ENCODE measurements around the gene DNAJC25. TPM values are rescaled to one million over a fixed set of nuclear protein-coding genes. Genes with fewer than 3 reads are reported as not detected.

The DNAJC25 gene
- total RNA-seq, 1 experiment from 2014 or later: 6.0 TPM

- DNase-seq (ENCODE audit: low read depth): no peak
These were observed 3.7 kb upstream of the DNAJC25 start for GRCh38 chr9:111627260-111627963.

- DNase-seq (ENCODE audit: low read depth): no peak
These were observed 2.7 kb upstream of the DNAJC25 start for GRCh38 chr9:111628411-111628810.

- DNase-seq (ENCODE audit: low read depth): no peak
These were observed 761 bp upstream of the DNAJC25 start for GRCh38 chr9:111630182-111630963.

- DNase-seq (ENCODE audit: low read depth): no peak
These were observed 245 bp upstream of the DNAJC25 start for GRCh38 chr9:111630964-111631213.

GRCh38 chr9:111632060-111632459, 926 bp downstream of the DNAJC25 start:
- no peak for DNase-seq (ENCODE audit: low read depth)

- DNase-seq (ENCODE audit: low read depth): no peak
These were observed 1.7 kb downstream of the DNAJC25 start for GRCh38 chr9:111632695-111633388.

DNA sequence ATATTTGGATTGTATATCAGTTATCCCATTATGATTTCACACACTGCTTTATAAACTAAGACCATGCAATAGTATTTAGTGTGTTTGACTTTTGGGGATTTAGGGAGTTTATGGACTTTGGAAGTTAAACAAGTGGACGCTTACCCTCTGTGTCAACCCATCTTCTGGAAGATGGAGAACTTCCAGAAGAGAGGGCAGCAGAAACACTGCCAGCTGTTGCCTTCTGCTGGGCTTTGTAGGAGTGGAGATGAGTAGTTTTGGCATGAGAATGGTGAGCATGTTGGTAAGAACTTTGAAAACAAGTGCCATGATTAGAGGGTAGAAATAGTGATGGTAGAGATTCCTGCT, 2.2 kb downstream of the DNAJC25 start:
- DNase-seq (ENCODE audit: low read depth): no peak

GRCh38 chr9:111634860-111635259, 3.7 kb downstream of the DNAJC25 start:
- no peak for DNase-seq (ENCODE audit: low read depth)

DNA sequence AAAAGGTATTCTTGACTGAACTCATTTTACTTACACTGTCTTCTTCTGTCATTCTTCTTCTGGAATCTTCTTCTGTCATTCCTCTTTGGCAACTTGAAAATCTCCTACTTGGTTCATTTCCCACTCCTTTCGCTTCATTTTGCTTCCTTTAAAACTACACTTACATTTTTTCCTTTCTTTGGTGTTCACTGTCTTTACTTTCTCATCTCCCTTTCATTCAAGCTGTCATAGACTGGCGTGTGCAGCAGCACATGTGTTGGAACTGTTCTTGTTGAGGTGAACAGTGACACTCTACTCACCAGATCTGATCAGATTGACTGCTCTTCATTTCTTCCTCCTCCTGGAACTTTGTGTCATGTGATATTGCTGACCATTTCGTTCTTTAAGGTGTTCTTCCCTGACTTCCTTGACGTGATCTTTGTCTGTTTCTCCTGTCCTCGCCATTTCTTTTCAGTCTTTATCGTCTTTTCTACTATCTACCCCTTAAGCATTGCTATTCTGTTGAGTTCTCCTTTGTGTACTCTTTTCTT, 6.4 kb downstream of the DNAJC25 start:
- no peak for DNase-seq (ENCODE audit: low read depth)

DNA sequence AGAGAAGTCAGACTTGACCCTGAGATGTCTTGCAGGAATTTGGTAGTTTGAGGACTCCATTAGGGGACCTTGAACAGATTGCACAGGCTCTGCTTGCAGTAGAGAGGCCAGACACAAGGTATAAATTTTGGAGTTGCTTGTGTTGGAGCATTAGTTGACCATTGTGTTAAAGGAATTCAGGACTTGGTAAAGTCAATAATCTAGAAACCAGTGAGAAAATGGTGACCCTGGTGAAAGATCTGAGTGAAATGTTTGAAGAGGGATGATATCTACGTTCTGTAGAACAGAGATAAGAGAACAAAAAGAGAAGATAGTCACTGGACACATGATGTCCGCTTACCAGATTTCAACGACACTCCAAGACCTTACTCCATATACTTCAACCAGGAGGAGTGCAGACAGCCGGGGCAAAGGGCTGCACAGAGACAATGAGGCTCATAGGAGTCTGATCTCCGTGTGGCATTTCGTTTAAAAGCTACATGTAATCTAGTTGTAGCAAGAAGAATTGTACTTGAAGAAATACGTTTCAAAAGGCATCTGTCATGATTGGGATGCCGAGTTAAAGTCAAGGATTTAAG, 13.2 kb downstream of the DNAJC25 start:
- no peak for DNase-seq (ENCODE audit: low read depth)

DNA sequence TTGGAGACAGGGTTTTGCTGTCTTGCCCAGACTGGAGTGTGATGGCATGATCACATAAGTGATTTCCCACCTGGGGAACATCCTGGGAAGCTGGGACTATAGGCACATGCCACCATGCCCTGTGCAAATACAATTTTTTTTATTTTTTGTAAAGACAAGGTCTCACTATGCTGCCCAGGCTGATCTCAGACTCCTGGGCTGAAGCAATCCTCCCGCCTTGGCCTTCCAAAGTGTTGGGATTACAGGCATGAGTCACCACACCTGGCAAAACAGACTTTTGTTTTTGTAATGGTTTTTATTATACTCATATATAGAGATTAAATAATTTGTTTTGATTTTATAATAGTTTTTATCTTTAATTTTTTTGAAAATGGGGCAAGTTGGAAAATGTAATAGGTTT, 14.7 kb downstream of the DNAJC25 start:
- DNase-seq (ENCODE audit: low read depth): no peak

DNA sequence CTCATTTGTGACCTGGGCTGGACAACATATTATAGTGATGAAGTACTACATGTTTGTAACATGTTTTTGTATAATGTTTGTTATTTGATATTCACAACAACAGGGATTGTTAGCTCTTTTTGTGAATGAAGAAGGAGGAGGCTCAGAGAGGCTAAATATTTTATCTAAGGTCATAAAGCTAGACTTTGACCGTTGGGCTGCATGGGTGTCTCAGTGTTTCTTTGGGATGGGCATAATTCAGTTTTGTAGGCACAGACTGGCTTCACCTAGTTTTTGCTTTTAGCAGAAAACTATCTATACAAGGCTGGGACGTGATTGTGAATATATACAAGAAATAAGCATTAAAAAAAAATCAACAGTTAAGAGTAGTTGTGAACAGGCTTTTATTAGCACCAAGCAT, 15.3 kb downstream of the DNAJC25 start:
- no peak for DNase-seq (ENCODE audit: low read depth)

GRCh38 chr9:111648066-111648465, 16.9 kb downstream of the DNAJC25 start:
- DNase-seq (ENCODE audit: low read depth): peak; percentile 42

GRCh38 chr9:111649016-111649415, 17.9 kb downstream of the DNAJC25 start:
- no peak for DNase-seq (ENCODE audit: low read depth)

- DNase-seq (ENCODE audit: low read depth): no peak
These were observed 25.9 kb downstream of the DNAJC25 start for GRCh38 chr9:111657051-111657450.

DNA sequence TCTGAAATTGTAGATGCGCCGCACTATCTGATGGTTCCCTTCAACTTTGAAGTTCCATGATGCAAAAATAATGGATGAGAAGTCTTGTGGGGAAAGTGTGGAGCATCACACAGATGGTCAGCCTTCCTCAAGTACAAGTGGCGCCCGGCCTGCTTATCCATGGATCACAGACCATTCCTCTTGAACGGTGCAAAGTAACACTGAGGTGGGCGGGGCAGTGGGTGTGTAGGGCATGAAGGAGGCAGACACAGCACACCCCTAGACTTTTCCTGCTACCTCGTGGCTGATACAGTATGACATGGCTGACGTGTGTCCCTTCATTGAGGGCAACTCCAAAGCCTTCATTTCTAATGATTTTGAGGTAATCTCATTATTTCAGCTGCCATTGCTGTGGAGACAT, 27.8 kb downstream of the DNAJC25 start:
- no peak for DNase-seq (ENCODE audit: low read depth)

- no peak for DNase-seq (ENCODE audit: low read depth)
These were observed 28.6 kb downstream of the DNAJC25 start for GRCh38 chr9:111659691-111660090.

DNA sequence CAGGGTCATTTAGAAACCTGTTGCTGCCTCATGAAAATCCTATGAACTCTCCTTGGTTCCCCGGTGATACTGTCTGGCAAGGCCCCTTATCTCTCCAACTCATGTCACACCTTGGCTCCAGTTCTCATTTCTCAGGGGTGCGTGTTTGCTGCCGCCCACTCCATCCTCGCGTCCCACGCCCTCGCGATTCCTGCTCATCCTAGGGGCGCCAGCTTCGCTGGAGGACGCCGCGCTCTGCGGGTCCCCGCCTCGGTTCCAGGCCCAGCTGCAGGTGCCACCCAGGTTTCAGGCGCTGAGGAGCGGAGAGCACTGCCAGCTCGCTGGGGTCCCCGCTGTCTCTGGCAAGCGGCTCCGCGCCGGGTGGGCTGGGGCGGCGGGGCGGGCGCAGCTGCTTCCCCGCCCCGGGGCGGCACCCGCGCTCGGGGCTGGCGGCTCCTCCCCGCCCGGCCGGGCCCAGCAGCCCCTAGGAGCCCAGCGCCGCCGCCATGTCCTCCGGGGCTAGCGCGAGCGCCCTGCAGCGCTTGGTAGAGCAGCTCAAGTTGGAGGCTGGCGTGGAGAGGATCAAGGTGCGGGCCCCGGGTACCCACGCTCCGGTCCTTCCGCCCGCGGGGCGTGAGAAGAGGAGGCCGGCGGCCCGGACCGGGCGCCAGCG, 30.1 kb downstream of the DNAJC25 start, which contains the start of gene GNG10:
TSS of gene GNG10 (plus strand) at position 456 of the 652 bp plus-strand sequence. CDS start at position 486, 30 bp downstream.
- peak; percentile 42 for DNase-seq (ENCODE audit: low read depth)

GRCh38 chr9:111661802-111662521, 30.8 kb downstream of the DNAJC25 start:
- peak; percentile 25 for DNase-seq (ENCODE audit: low read depth)

- peak; percentile 3 for DNase-seq (ENCODE audit: low read depth)
These were observed 31.6 kb downstream of the DNAJC25 start for GRCh38 chr9:111662576-111663300.

Measured in HT1080 (cell line).